22Rv1 (cell line): ENCODE measurements around the gene BDH1.

Source experiments
- CTCF ChIP-seq: fragments of 450-650 bp; IDR thresholded peaks from 2 replicates; pipeline ENCODE4 v1.5.1; 2017; ENCODE audit warnings: mild to moderate bottlenecking
- ZFX ChIP-seq: fragments of 450-650 bp; IDR thresholded peaks from 2 replicates; pipeline ENCODE4 v1.6.1; 2017; ENCODE audit warnings: antibody characterized with exemption, borderline replicate concordance

DNA sequence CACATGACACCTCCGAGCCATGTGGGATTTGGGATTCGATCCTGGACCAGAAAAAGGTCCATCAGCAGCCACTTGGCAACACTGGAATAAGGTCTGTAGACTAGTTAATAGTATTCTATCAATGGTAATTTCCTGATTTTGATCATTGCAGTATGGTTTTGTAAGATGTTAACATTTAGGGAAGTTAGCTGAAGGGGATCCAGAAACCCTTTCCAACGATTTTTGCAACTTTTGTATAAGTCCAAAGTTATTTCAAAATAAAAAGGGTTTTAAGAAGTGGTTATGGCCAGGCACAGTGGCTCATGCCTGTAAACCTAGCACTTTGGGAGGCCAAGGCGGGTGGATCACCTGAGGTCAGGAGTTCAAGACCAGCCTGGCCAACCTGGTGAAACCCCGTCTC lies 10.2 kb downstream of the BDH1 start:
- TF ChIP-seq CTCF (no peak), ZFX (no peak)
